A549 (cell line): ENCODE results near the gene AFAP1. TPM values are rescaled to one million over a fixed set of nuclear protein-coding genes. Genes with fewer than 3 reads are reported as not detected.
A peak's percentile ranks its signal among the peaks of the same experiment; 100 is the strongest.

Experiments
- ATAC-seq, 2 experiments: fragments of 200-7000 bp in 1 of 2; fragments of >200 bp in 1 of 2; cut with Nextera tagmentation in 1 of 2; cut with Tn5 transposase in 1 of 2; 3 replicates each; pipeline versions ENCODE4 v1.8.0 to v1.9.1; 2018 to 2020; ENCODE audit warnings: mild to moderate bottlenecking in 1 of 2, moderate library complexity in 1 of 2
- CTCF ChIA-PET: fragments of 300-600 bp; sonication (Branson Sonifier 250); formaldehyde crosslinking; extraction: SDS; loops from one replicate; lab custom pipeline; 2021; ENCODE audit warnings: antibody characterized with exemption, inconsistent platforms; lab: Yijun Ruan, JAX
- POLR2A ChIA-PET: fragments of 350-600 bp; formaldehyde crosslinking; extraction: SDS; loops from one replicate; lab custom pipeline; 2021; ENCODE audit warnings: antibody characterized with exemption, inconsistent platforms; lab: Yijun Ruan, JAX
- DNase-seq, 2 experiments: peaks; one replicate each; pipeline versions ENCODE4 v3.0.0 to v3.0.0-alpha.2; 2011 to 2016; ENCODE audit warnings: low read depth in 1 of 2, low spot score in 1 of 2
- FAIRE-seq: peaks from 2 replicates; lab custom pipeline; 2011; peaks lifted over from hg19 to GRCh38; lab: Jason Lieb, UNC
- H3K27ac ChIP-seq, 2 experiments: fragments of >200 bp; sonication (Bioruptor Twin); formaldehyde crosslinking; 3 replicates each; pipeline ENCODE4 v1.5.1; 2016 to 2017
- H3K4me1 ChIP-seq: fragments of >200 bp; sonication (Bioruptor Twin); formaldehyde crosslinking; 3 replicates; pipeline ENCODE4 v1.6.1; 2016
- H3K4me2 ChIP-seq: fragments of >200 bp; sonication (Bioruptor Twin); formaldehyde crosslinking; 3 replicates; pipeline ENCODE4 v1.6.1; 2016
- H3K4me3 ChIP-seq: fragments of >200 bp; sonication (Bioruptor Twin); formaldehyde crosslinking; 3 replicates; pipeline ENCODE4 v1.5.1; 2016
- H3K9me3 ChIP-seq: fragments of >200 bp; sonication (Bioruptor Twin); formaldehyde crosslinking; 3 replicates; pipeline ENCODE4 v1.6.1; 2016
- CEBPB ChIP-seq, 2 experiments: fragments of >200 bp in 1 of 2; sonication (Bioruptor Twin) in 1 of 2; formaldehyde crosslinking in 1 of 2; IDR thresholded peaks; 2 replicates each; pipeline ENCODE4 v1.6.1; 2012 to 2016
- CHD4 ChIP-seq: fragments of 200-600 bp; sonication (generic); IDR thresholded peaks from 2 replicates; pipeline ENCODE4 v1.6.1; 2016; ENCODE audit warnings: antibody characterized with exemption, mild to moderate bottlenecking, borderline replicate concordance
- EHF ChIP-seq: fragments of 250-450 bp; sonication (Bioruptor Pico); IDR thresholded peaks from 2 replicates; pipeline ENCODE4 v1.5.0; 2020; ENCODE audit warnings: mild to moderate bottlenecking
- EP300 ChIP-seq, 2 experiments: fragments of >200 bp; sonication (Bioruptor Twin); formaldehyde crosslinking; IDR thresholded peaks; 2 replicates in 1 of 2; 3 replicates in 1 of 2; pipeline ENCODE4 v1.6.1; 2016 to 2017
- FOSB ChIP-seq: fragments of 250-450 bp; sonication (Bioruptor Pico); IDR thresholded peaks from 2 replicates; pipeline ENCODE4 v1.5.0; 2020; ENCODE audit warnings: mild to moderate bottlenecking, moderate library complexity
- FOSL2 ChIP-seq, 2 experiments: fragments of 450-650 bp in 1 of 2; fragments of >200 bp in 1 of 2; sonication (Bioruptor Twin) in 1 of 2; formaldehyde crosslinking; IDR thresholded peaks; 2 replicates each; pipeline versions ENCODE4 v1.5.0 to v1.6.1; 2016 to 2020; ENCODE audit warnings: mild to moderate bottlenecking in 1 of 2, moderate library complexity in 1 of 2
- FOXS1 ChIP-seq: fragments of 250-450 bp; sonication (Bioruptor Pico); IDR thresholded peaks from 2 replicates; pipeline ENCODE4 v1.5.0; 2020; ENCODE audit warnings: mild to moderate bottlenecking, moderate library complexity
- GATA3 ChIP-seq: IDR thresholded peaks from 2 replicates; pipeline ENCODE4 v1.6.1; 2012; ENCODE audit warnings: borderline replicate concordance
- HEYL ChIP-seq: fragments of 250-450 bp; sonication (Bioruptor Pico); IDR thresholded peaks from 2 replicates; pipeline ENCODE4 v1.8.0; 2021; ENCODE audit warnings: mild to moderate bottlenecking, moderate library complexity
- HOXB13 ChIP-seq: fragments of 250-450 bp; sonication (Bioruptor Pico); IDR thresholded peaks from 2 replicates; pipeline ENCODE4 v1.5.0; 2020; ENCODE audit warnings: low read depth, mild to moderate bottlenecking, moderate library complexity
- HOXB5 ChIP-seq: fragments of 250-450 bp; sonication (Bioruptor Pico); IDR thresholded peaks from 2 replicates; pipeline ENCODE4 v1.5.0; 2020; ENCODE audit warnings: mild to moderate bottlenecking, moderate library complexity
- JUN ChIP-seq, 2 experiments: fragments of >200 bp; sonication (Bioruptor Twin); formaldehyde crosslinking; IDR thresholded peaks; 2 replicates in 1 of 2; 3 replicates in 1 of 2; pipeline ENCODE4 v1.6.1; 2016 to 2017
- JUNB ChIP-seq: fragments of >200 bp; sonication (Bioruptor Twin); formaldehyde crosslinking; IDR thresholded peaks from 2 replicates; pipeline ENCODE4 v1.6.1; 2016
- KDM5A ChIP-seq: fragments of 200-600 bp; sonication (generic); IDR thresholded peaks from 2 replicates; pipeline ENCODE4 v1.6.1; 2016; ENCODE audit warnings: antibody characterized with exemption, mild to moderate bottlenecking
- NFE2L2 ChIP-seq: fragments of 150-350 bp; conservative IDR thresholded peaks from 2 replicates; pipeline ENCODE4 v1.6.1; 2014; ENCODE audit warnings: low read length
- NPAS2 ChIP-seq: fragments of 250-450 bp; sonication (Bioruptor Pico); IDR thresholded peaks from 2 replicates; pipeline ENCODE4 v1.8.0; 2022; ENCODE audit warnings: mild to moderate bottlenecking, moderate library complexity, borderline replicate concordance
- PHF8 ChIP-seq: fragments of 200-600 bp; sonication (generic); IDR thresholded peaks from 2 replicates; pipeline ENCODE4 v1.6.1; 2016; ENCODE audit warnings: low read depth, mild to moderate bottlenecking, antibody characterized with exemption, moderate library complexity, borderline replicate concordance
- POLR2A ChIP-seq: IDR thresholded peaks from 2 replicates; pipeline ENCODE4 v1.6.1; 2012; ENCODE audit warnings: mild to moderate bottlenecking, low read length
- POLR2AphosphoS2 ChIP-seq: conservative IDR thresholded peaks from 2 replicates; pipeline ENCODE4 v1.6.1; 2012; ENCODE audit warnings: low read length, improper control_type of control experiment, inconsistent platforms
- RARB ChIP-seq: fragments of 250-450 bp; sonication (Bioruptor Pico); IDR thresholded peaks from 2 replicates; pipeline ENCODE4 v1.8.0; 2021; ENCODE audit warnings: mild to moderate bottlenecking, moderate library complexity
- RCOR1 ChIP-seq: fragments of 150-350 bp; IDR thresholded peaks from 2 replicates; pipeline ENCODE4 v1.6.1; 2014; ENCODE audit warnings: antibody characterized with exemption, low read length, low read depth
- RNF2 ChIP-seq: fragments of 200-600 bp; sonication (generic); IDR thresholded peaks from 2 replicates; pipeline ENCODE4 v1.6.1; 2016; ENCODE audit warnings: low read depth, mild to moderate bottlenecking, antibody characterized with exemption, moderate library complexity, borderline replicate concordance
- SMC3 ChIP-seq: fragments of >200 bp; sonication (Bioruptor Twin); formaldehyde crosslinking; IDR thresholded peaks from 3 replicates; pipeline ENCODE4 v1.6.1; 2018; ENCODE audit warnings: inconsistent platforms
- ZC3H11A ChIP-seq: fragments of 450-650 bp; IDR thresholded peaks from 2 replicates; pipeline ENCODE4 v1.6.1; 2014; ENCODE audit warnings: antibody characterized with exemption, mild to moderate bottlenecking
- ZFP36 ChIP-seq: fragments of 450-650 bp; IDR thresholded peaks from 2 replicates; pipeline ENCODE4 v1.6.1; 2014; ENCODE audit warnings: borderline replicate concordance; ENCODE audit not compliant: partially characterized antibody
- ZSCAN20 ChIP-seq: fragments of 250-450 bp; sonication (Bioruptor Pico); IDR thresholded peaks from 2 replicates; pipeline ENCODE4 v1.8.0; 2022; ENCODE audit warnings: mild to moderate bottlenecking, moderate library complexity
- WGBS: methylation state at CpG from one replicate; pipeline ENCODE4 v1.1.6; 2017; ENCODE audit errors: missing lambda C conversion rate; 5-methylcytosine and 5-hydroxymethylcytosine counted together
- polyA plus RNA-seq, 4 experiments: library from polyadenylated mRNA; depleted of rRNA in 3 of 4; stranded (reverse); fragments of >200 nt; fragmentation: RNase III in 1 of 4; extraction: RNeasy Plus Mini Kit Qiagen cat#74134 plus additional on column Dnase treatment in 1 of 4; gene quantifications; 2 replicates in 3 of 4; 3 replicates in 1 of 4; pipeline ENCODE4 v1.2.3, GENCODE V29; 2011 to 2017
- TF ChIP-seq, protein P1 (sequence below): fragments of >200 bp; sonication (Bioruptor Twin); formaldehyde crosslinking; IDR thresholded peaks from 3 replicates; pipeline ENCODE4 v1.6.1; 2016
- TF ChIP-seq, protein P2 (sequence below): IDR thresholded peaks from 2 replicates; pipeline ENCODE4 v1.6.1; 2012
- TF ChIP-seq, protein P3 (sequence below): fragments of >200 bp; sonication (Bioruptor Twin); formaldehyde crosslinking; IDR thresholded peaks from 2 replicates; pipeline ENCODE4 v1.6.1; 2016
- TF ChIP-seq, protein P4 (sequence below): fragments of 450-650 bp; IDR thresholded peaks from 2 replicates; pipeline ENCODE4 v1.6.1; 2014; ENCODE audit warnings: antibody characterized with exemption
- TF ChIP-seq, protein P5 (sequence below): fragments of 250-450 bp; sonication (Bioruptor Pico); IDR thresholded peaks from 2 replicates; pipeline ENCODE4 v1.5.0; 2021; ENCODE audit warnings: mild to moderate bottlenecking, moderate library complexity, borderline replicate concordance
- TF ChIP-seq, protein P6 (sequence below): IDR thresholded peaks from 2 replicates; pipeline ENCODE4 v1.6.1; 2012

The AFAP1 gene
- polyA plus RNA-seq, 2 of the 4 experiments (the other 2 are of a cell fraction) = 25.4 to 29.6 TPM

DNA sequence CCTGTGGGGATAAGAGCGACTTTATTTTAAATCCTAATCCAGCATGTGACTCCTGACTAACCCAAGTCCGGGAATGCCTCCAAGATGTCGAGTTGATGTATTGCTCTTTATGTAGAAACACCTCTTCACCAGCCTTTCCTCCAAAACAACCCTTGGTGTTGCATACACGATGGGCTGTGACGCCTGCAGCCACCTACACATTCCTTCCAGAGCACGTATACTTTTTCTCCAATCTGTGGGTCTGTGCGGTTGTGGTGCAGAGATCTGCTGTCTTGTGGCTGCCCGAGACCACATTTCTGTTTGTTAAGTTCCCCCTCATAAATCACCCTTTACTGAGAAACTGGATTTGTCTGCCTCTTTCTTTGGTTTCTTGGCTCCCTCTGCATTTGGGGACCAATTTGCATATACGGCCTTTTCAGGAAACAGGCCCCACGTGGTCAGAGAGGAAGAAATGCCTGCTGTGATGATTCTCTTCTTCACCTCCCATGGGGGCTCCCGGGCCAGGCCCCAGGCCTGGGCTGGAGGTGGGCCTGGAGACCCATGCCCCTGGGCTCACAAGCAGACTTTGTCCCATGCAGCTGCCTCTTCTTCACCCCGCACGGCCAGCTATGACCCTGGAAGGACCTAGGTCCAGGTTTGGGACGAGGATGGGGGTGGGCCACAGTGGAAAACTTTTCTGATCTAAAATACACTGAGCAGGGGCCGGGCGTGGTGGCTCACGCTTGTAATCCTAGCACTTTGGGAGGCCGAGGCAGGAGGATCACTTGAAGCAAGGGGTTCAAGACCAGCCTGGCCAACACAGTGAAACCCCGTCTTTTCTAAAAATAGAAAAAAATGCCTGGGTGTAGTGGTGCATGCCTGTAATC lies 21.4 kb upstream of the AFAP1 start:
- FAIRE-seq (no peak), ATAC-seq (peak; percentile 65 to 84), DNase-seq (peak in 1 of 2 experiments; percentile 80)
- WGBS = 47% methylated on average over 19 of the region's 19 CpGs
- H3K4me2 ChIP-seq = peak overlapping the region; percentile 61
- no peaks in the 10 kb centered on the region for H3K9me3 ChIP-seq
- H3K27ac ChIP-seq = peak overlapping the region; percentile 85 to 97
- H3K4me1 ChIP-seq = peaks cover 61% of the 10 kb centered on the region
- CTCF ChIA-PET = interaction anchor here (1.4 to 1.8 kb wide), 2 partner anchors 27 to 30 kb away, joined by 3 to 4 read pairs; no protein-coding TSS in a partner anchor
- POLR2A ChIA-PET = no interaction called here
- H3K4me3 ChIP-seq = no peak overlapping the region
- TF ChIP-seq ZC3H11A (no peak), HOXB13 (CRISPR knock-in tag) (no peak), FOSB (CRISPR knock-in tag) (no peak), PHF8 (no peak), ZFP36 (no peak), FOXS1 (no peak), JUN (IDR thresholded peaks at IDR 0.05) (peak in 1 of 2 experiments; percentile 30; a peak in 1 of 5 replicates), SMC3 (no peak), CHD4 (no peak), POLR2AphosphoS2 (no peak), ZSCAN20 (CRISPR knock-in tag) (no peak), RARB (no peak), RCOR1 (no peak), HEYL (CRISPR knock-in tag) (no peak), GATA3 (peak; percentile 44; the same call in 1 of the 2 replicates), CEBPB (IDR thresholded peaks at IDR 0.05) (peak; percentile 32 to 67; a peak in 3 of 4 replicates), RNF2 (no peak), EP300 (IDR thresholded peaks at IDR 0.05) (peak in 1 of 2 experiments; percentile 62; a peak in 2 of 5 replicates), POLR2A (no peak), JUNB (peak; percentile 27; the same call in 1 of the 2 replicates), HOXB5 (CRISPR knock-in tag) (peak; percentile 99), NFE2L2 (no peak), FOSL2 (IDR thresholded peaks at IDR 0.05) (no peak), FOSL2 (CRISPR knock-in tag; IDR thresholded peaks at IDR 0.05) (peak; percentile 12; the same call in 1 of the 2 replicates), NPAS2 (CRISPR knock-in tag) (no peak), KDM5A (no peak), EHF (CRISPR knock-in tag) (no peak)
- TF ChIP-seq, protein P1, sequence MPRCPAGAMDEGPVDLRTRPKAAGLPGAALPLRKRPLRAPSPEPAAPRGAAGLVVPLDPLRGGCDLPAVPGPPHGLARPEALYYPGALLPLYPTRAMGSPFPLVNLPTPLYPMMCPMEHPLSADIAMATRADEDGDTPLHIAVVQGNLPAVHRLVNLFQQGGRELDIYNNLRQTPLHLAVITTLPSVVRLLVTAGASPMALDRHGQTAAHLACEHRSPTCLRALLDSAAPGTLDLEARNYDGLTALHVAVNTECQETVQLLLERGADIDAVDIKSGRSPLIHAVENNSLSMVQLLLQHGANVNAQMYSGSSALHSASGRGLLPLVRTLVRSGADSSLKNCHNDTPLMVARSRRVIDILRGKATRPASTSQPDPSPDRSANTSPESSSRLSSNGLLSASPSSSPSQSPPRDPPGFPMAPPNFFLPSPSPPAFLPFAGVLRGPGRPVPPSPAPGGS = 0 out of 3 replicates have a peak, but pooled peaks have one; percentile 21
- TF ChIP-seq, protein P2, sequence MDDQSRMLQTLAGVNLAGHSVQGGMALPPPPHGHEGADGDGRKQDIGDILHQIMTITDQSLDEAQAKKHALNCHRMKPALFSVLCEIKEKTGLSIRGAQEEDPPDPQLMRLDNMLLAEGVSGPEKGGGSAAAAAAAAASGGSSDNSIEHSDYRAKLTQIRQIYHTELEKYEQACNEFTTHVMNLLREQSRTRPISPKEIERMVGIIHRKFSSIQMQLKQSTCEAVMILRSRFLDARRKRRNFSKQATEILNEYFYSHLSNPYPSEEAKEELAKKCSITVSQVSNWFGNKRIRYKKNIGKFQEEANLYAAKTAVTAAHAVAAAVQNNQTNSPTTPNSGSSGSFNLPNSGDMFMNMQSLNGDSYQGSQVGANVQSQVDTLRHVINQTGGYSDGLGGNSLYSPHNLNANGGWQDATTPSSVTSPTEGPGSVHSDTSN = no peak
- TF ChIP-seq, protein P3, sequence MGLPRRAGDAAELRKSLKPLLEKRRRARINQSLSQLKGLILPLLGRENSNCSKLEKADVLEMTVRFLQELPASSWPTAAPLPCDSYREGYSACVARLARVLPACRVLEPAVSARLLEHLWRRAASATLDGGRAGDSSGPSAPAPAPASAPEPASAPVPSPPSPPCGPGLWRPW = no peak
- TF ChIP-seq, protein P4, sequence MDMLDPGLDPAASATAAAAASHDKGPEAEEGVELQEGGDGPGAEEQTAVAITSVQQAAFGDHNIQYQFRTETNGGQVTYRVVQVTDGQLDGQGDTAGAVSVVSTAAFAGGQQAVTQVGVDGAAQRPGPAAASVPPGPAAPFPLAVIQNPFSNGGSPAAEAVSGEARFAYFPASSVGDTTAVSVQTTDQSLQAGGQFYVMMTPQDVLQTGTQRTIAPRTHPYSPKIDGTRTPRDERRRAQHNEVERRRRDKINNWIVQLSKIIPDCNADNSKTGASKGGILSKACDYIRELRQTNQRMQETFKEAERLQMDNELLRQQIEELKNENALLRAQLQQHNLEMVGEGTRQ = peak; percentile 61
- TF ChIP-seq, protein P5, sequence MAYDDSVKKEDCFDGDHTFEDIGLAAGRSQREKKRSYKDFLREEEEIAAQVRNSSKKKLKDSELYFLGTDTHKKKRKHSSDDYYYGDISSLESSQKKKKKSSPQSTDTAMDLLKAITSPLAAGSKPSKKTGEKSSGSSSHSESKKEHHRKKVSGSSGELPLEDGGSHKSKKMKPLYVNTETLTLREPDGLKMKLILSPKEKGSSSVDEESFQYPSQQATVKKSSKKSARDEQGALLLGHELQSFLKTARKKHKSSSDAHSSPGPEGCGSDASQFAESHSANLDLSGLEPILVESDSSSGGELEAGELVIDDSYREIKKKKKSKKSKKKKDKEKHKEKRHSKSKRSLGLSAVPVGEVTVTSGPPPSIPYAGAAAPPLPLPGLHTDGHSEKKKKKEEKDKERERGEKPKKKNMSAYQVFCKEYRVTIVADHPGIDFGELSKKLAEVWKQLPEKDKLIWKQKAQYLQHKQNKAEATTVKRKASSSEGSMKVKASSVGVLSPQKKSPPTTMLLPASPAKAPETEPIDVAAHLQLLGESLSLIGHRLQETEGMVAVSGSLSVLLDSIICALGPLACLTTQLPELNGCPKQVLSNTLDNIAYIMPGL = no peak
- TF ChIP-seq, protein P6, sequence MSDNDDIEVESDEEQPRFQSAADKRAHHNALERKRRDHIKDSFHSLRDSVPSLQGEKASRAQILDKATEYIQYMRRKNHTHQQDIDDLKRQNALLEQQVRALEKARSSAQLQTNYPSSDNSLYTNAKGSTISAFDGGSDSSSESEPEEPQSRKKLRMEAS = peak; percentile 58
